ENCODE results near the gene OR52D1. TPM values are rescaled to one million over a fixed set of nuclear protein-coding genes. Genes with fewer than 3 reads are reported as not detected.

The OR52D1 gene
- total RNA-seq, 4 donors from 2014 or later = not detected

DNA sequence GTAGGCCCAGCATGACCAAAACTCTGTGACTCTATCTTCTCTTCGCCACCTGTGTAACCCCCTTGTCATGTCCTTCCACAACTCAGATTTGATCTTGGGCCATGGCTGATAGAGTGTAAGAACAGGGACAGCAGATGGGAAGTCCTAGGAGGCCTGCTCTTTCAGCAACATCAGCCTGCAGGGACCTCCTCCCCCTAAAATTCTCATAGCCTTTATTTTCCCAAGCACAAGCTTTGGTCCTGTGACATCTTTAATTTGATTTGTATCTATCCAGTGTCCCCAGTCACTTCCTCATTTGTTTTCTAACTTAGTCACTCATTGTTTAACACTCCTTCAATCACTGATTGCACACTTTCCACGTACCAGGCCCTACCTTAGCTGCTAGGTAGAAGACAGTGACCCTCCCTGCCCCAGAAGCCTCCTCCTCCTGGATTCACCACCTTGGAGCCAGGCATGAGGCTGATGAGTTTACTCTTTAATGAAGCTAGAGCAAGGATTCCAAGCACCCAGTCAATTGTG, 16.0 kb downstream of the OR52D1 start:
- Histone ChIP-seq H3K27me3 (no peaks in the 10 kb centered on the region), H3K4me1 (no peaks in the 10 kb centered on the region), H3K36me3 (no peaks in the 10 kb centered on the region), H3K4me3 (no peak overlapping the region), H3K27ac (no peak overlapping the region), H3K9me3 (no peaks in the 10 kb centered on the region)
- TF ChIP-seq POLR2A (IDR thresholded peaks at IDR 0.05) (no peak), POLR2AphosphoS5 (IDR thresholded peaks at IDR 0.05) (no peak), EP300 (IDR thresholded peaks at IDR 0.05) (no peak)
- TF ChIP-seq, protein P1, sequence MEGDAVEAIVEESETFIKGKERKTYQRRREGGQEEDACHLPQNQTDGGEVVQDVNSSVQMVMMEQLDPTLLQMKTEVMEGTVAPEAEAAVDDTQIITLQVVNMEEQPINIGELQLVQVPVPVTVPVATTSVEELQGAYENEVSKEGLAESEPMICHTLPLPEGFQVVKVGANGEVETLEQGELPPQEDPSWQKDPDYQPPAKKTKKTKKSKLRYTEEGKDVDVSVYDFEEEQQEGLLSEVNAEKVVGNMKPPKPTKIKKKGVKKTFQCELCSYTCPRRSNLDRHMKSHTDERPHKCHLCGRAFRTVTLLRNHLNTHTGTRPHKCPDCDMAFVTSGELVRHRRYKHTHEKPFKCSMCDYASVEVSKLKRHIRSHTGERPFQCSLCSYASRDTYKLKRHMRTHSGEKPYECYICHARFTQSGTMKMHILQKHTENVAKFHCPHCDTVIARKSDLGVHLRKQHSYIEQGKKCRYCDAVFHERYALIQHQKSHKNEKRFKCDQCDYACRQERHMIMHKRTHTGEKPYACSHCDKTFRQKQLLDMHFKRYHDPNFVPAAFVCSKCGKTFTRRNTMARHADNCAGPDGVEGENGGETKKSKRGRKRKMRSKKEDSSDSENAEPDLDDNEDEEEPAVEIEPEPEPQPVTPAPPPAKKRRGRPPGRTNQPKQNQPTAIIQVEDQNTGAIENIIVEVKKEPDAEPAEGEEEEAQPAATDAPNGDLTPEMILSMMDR (IDR thresholded peaks at IDR 0.05) = no peak
- 76 to 92% methylated on average over 1 to 2 of the region's 2 CpGs for WGBS, 2 donors (ENCODE audit: low coverage in 1 of 2)
- ATAC-seq = no peak

DNA sequence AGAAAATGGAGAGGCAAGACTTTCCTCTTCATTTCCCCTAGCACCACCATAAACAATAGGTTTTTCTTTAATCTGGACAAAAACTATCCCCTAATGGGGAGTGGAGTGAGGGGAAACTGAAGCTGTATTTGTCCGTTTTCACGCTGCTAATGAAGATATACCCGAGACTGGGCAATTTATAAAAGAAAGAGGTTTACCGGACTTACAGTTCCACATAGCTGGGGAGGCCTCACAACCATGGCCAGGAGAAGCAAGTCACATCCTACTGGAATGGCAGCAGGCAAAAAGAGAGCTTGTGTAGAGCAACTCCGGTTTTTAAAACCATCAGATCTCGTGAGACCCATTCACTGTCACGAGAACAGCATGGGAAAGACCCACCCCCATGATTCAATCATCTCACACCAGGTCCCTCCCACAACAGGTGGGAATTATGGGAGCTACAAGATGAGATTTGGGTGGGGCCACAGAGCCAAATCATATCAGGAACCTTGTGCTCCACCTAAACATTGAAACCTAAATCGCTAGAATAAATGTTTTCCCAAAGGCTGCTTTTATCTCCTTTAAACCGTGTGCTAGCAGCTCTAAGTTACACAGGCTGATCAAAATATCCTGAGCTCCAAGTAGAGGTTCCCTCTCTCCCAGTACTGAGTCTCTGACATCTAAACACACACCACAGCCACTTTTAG, 17.0 kb downstream of the OR52D1 start:
- Histone ChIP-seq H3K27me3 (no peaks in the 10 kb centered on the region), H3K27ac (no peak overlapping the region), H3K4me1 (no peaks in the 10 kb centered on the region), H3K4me3 (no peak overlapping the region), H3K36me3 (no peaks in the 10 kb centered on the region), H3K9me3 (no peaks in the 10 kb centered on the region)
- 83 to 87% methylated on average over 6 to 9 of the region's 9 CpGs for WGBS, 2 donors (ENCODE audit: low coverage in 1 of 2)
- ATAC-seq = no peak
- TF ChIP-seq, protein P1 (IDR thresholded peaks at IDR 0.05) = no peak
- TF ChIP-seq EP300 (IDR thresholded peaks at IDR 0.05) (no peak), POLR2A (IDR thresholded peaks at IDR 0.05) (no peak), POLR2AphosphoS5 (IDR thresholded peaks at IDR 0.05) (no peak)

DNA sequence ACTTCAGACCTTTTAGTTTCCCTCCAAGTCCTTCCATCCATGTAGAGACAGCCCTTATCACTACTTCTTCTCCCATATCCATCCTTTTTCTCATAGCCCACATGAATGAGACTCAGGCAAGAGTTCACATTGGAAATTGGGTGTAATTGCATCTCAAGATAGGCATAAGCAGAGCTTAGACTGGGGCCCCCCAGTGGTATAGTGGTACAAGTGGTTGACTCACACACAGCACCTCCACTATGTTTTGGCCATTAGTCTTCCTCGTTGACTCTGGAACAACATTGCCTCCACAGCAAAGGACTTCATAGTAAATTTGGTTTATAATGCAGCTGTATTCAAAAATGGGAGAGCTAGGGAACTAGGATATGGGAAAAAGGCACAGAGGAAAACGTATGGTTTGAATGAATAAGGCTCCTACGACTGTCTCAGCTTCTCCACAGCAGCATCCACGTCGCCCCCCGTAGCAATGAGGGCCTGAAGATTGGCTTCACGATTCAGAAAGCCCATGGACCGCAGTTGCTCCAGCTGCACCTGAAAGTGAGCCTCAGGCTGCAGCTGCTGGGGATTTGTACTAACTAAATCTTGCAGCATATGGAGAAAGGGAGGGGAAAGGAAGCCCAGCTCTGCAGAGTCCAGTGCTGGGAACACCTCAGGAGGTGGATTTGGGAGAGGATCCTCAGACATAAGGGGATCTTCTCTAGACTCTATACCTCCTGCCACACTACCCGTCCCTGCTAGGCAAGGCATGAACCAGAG, 18.9 kb downstream of the OR52D1 start:
- Histone ChIP-seq H3K4me3 (no peak overlapping the region), H3K36me3 (no peaks in the 10 kb centered on the region), H3K27ac (no peak overlapping the region), H3K9me3 (no peaks in the 10 kb centered on the region), H3K27me3 (no peaks in the 10 kb centered on the region), H3K4me1 (no peaks in the 10 kb centered on the region)
- WGBS, 2 donors (ENCODE audit: low coverage in 1 of 2) = 63 to 85% methylated on average over 3 to 4 of the region's 9 CpGs
- ATAC-seq = no peak
- TF ChIP-seq POLR2AphosphoS5 (IDR thresholded peaks at IDR 0.05) (no peak), POLR2A (IDR thresholded peaks at IDR 0.05) (no peak)

DNA sequence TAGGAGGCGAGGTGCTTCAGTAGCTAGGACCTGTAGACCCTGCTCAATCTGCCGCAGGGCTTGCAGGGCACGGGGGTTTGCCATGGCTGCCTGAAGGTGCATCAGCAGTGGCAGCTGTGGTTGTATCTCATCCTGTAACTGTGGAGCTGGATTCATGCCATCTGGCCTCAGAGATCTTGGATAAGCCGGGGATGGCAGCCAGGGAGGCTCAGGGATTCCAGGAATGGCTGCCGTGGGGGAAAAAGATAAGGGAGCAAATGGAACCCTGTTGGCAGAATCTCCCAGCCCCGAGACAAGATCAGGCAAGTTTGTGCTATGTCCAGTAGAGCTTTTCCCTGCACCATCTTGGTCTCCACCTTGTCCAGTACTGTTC, 19.4 kb downstream of the OR52D1 start:
- Histone ChIP-seq H3K9me3 (no peaks in the 10 kb centered on the region), H3K27ac (no peak overlapping the region), H3K36me3 (no peaks in the 10 kb centered on the region), H3K27me3 (no peaks in the 10 kb centered on the region), H3K4me1 (no peaks in the 10 kb centered on the region), H3K4me3 (no peak overlapping the region)
- TF ChIP-seq EP300 (IDR thresholded peaks at IDR 0.05) (no peak), POLR2AphosphoS5 (IDR thresholded peaks at IDR 0.05) (no peak)
- TF ChIP-seq, protein P1 (IDR thresholded peaks at IDR 0.05) = no peak
- no peak for ATAC-seq
- 57% methylated on average over 2 of the region's 6 CpGs; no CpG with 5 or more reads in 1 of the 2 donors for WGBS, 2 donors (ENCODE audit: low coverage in 1 of 2)

DNA sequence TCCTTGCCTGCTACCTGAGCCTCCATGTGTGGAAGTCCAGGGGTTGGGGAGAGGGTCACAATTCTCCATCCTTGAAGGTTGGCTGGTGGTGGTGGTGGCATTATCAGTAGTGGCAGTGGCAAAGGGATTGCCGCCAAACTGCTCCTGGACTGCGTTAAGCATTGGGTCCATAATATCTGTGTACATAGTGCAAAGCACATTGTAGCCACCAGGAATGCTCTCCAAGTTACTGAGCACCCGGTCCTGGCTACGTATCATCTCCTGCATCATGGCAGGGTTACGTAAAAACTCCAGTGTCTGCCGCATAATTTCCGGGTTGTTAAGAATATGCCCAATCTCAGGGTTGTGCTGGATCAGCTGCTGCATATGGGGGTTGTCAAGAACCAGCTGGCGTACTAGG, 20.1 kb downstream of the OR52D1 start:
- Histone ChIP-seq H3K4me3 (no peak overlapping the region), H3K4me1 (no peaks in the 10 kb centered on the region), H3K27ac (no peak overlapping the region), H3K27me3 (no peaks in the 10 kb centered on the region), H3K9me3 (no peaks in the 10 kb centered on the region), H3K36me3 (no peaks in the 10 kb centered on the region)
- no peak for ATAC-seq
- WGBS, 2 donors (ENCODE audit: low coverage in 1 of 2) = 90% methylated on average over 2 of the region's 8 CpGs; no CpG with 5 or more reads in 1 of the 2 donors
- no peak for TF ChIP-seq POLR2A (IDR thresholded peaks at IDR 0.05)
- TF ChIP-seq POLR2AphosphoS5 (IDR thresholded peaks at IDR 0.05) = no peak
- TF ChIP-seq EP300 (IDR thresholded peaks at IDR 0.05) = no peak
- TF ChIP-seq, protein P1 (IDR thresholded peaks at IDR 0.05) = no peak

Measured in gastroesophageal sphincter (tissue), 4 donors.